ENCODE data around the gene C1orf210. TPM values are rescaled to one million over a fixed set of nuclear protein-coding genes. Genes with fewer than 3 reads are reported as not detected.

The C1orf210 gene
- total and polyA plus RNA-seq, 2 of the 13 experiments (the other 11 are each of a cell fraction or from before 2014, with no cell fraction given) = 0.49 to 5.1 TPM

DNA sequence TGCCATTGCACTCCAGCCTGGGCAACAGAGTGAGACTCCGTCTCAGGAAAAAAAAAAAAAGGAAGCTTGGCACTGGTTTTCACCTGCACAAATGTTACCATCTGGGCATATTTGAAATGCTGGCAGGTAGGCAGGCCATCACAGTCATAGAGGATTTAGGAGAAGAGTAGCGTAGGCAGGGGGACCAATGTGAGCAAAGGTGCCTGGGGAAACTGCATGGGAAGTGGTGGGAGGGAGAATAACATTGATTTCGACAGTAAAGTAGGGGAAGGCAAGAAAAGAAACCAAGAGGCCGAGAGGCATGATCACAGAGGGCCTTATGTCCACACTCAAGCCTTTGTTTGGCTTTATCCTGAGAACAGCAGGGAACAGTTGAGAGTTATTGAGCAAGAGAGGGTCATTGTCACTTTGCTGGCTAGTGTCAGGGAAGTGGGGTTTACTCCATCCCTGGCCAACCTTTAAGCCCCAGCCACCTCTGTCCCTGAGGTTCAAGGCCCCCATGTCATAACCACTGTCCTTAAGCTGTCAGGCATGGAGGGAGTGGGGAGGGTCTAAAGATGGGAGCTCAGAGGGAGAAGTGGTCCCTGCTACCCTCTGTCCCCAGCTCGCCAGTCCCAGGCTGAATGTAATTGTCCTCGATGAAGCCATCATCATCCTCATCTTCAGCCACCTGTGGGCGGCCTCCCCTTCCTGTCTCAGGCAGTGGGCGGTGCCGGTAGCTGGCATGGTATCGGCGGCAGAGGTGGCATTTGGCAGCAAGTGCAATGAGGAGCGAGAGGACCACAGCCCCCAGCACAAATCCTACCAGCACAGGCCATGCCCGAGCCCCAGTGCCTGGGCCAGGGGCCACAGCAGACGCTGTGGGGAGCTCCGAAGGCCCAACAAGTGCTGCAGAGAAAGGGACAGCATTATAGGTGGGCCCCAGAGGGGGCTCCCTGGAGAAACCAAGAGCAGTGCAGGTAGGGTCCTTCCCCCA, 2.9 kb downstream of the C1orf210 start (continued):
- TF ChIP-seq, protein P1, sequence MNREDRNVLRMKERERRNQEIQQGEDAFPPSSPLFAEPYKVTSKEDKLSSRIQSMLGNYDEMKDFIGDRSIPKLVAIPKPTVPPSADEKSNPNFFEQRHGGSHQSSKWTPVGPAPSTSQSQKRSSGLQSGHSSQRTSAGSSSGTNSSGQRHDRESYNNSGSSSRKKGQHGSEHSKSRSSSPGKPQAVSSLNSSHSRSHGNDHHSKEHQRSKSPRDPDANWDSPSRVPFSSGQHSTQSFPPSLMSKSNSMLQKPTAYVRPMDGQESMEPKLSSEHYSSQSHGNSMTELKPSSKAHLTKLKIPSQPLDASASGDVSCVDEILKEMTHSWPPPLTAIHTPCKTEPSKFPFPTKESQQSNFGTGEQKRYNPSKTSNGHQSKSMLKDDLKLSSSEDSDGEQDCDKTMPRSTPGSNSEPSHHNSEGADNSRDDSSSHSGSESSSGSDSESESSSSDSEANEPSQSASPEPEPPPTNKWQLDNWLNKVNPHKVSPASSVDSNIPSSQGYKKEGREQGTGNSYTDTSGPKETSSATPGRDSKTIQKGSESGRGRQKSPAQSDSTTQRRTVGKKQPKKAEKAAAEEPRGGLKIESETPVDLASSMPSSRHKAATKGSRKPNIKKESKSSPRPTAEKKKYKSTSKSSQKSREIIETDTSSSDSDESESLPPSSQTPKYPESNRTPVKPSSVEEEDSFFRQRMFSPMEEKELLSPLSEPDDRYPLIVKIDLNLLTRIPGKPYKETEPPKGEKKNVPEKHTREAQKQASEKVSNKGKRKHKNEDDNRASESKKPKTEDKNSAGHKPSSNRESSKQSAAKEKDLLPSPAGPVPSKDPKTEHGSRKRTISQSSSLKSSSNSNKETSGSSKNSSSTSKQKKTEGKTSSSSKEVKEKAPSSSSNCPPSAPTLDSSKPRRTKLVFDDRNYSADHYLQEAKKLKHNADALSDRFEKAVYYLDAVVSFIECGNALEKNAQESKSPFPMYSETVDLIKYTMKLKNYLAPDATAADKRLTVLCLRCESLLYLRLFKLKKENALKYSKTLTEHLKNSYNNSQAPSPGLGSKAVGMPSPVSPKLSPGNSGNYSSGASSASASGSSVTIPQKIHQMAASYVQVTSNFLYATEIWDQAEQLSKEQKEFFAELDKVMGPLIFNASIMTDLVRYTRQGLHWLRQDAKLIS (CRISPR knock-in tag; IDR thresholded peaks at IDR 0.05) = no peak
- TF ChIP-seq ZNF83 (CRISPR knock-in tag; IDR thresholded peaks at IDR 0.05; ENCODE audit: borderline replicate concordance) (no peak), ZNF616 (CRISPR knock-in tag; IDR thresholded peaks at IDR 0.05; ENCODE audit: low read depth) (no peak), ZNF331 (CRISPR knock-in tag; IDR thresholded peaks at IDR 0.05) (peak; percentile 82), HNRNPUL1 (IDR thresholded peaks at IDR 0.05; ENCODE audit: low read depth, low read length) (no peak), ZNF33A (CRISPR knock-in tag; IDR thresholded peaks at IDR 0.05; ENCODE audit: borderline replicate concordance) (no peak), ZBTB42 (CRISPR knock-in tag; IDR thresholded peaks at IDR 0.05) (no peak), PHF21A (CRISPR knock-in tag; IDR thresholded peaks at IDR 0.05) (peak; percentile 82), ZNF484 (CRISPR knock-in tag; IDR thresholded peaks at IDR 0.05; ENCODE audit: borderline replicate concordance, low read depth) (no peak), NFKBIZ (CRISPR knock-in tag; IDR thresholded peaks at IDR 0.05) (peak; percentile 27; the same call in 1 of the 2 replicates)
- TF ChIP-seq, protein P2, sequence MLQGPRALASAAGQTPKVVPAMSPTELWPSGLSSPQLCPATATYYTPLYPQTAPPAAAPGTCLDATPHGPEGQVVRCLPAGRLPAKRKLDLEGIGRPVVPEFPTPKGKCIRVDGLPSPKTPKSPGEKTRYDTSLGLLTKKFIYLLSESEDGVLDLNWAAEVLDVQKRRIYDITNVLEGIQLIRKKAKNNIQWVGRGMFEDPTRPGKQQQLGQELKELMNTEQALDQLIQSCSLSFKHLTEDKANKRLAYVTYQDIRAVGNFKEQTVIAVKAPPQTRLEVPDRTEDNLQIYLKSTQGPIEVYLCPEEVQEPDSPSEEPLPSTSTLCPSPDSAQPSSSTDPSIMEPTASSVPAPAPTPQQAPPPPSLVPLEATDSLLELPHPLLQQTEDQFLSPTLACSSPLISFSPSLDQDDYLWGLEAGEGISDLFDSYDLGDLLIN (CRISPR knock-in tag; IDR thresholded peaks at IDR 0.05; ENCODE audit: borderline replicate concordance) = no peak
- TF ChIP-seq, protein P3, sequence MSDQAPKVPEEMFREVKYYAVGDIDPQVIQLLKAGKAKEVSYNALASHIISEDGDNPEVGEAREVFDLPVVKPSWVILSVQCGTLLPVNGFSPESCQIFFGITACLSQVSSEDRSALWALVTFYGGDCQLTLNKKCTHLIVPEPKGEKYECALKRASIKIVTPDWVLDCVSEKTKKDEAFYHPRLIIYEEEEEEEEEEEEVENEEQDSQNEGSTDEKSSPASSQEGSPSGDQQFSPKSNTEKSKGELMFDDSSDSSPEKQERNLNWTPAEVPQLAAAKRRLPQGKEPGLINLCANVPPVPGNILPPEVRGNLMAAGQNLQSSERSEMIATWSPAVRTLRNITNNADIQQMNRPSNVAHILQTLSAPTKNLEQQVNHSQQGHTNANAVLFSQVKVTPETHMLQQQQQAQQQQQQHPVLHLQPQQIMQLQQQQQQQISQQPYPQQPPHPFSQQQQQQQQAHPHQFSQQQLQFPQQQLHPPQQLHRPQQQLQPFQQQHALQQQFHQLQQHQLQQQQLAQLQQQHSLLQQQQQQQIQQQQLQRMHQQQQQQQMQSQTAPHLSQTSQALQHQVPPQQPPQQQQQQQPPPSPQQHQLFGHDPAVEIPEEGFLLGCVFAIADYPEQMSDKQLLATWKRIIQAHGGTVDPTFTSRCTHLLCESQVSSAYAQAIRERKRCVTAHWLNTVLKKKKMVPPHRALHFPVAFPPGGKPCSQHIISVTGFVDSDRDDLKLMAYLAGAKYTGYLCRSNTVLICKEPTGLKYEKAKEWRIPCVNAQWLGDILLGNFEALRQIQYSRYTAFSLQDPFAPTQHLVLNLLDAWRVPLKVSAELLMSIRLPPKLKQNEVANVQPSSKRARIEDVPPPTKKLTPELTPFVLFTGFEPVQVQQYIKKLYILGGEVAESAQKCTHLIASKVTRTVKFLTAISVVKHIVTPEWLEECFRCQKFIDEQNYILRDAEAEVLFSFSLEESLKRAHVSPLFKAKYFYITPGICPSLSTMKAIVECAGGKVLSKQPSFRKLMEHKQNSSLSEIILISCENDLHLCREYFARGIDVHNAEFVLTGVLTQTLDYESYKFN (CRISPR knock-in tag; conservative IDR thresholded peaks at IDR 0.05) = peak; percentile 72
- TF ChIP-seq, protein P4, sequence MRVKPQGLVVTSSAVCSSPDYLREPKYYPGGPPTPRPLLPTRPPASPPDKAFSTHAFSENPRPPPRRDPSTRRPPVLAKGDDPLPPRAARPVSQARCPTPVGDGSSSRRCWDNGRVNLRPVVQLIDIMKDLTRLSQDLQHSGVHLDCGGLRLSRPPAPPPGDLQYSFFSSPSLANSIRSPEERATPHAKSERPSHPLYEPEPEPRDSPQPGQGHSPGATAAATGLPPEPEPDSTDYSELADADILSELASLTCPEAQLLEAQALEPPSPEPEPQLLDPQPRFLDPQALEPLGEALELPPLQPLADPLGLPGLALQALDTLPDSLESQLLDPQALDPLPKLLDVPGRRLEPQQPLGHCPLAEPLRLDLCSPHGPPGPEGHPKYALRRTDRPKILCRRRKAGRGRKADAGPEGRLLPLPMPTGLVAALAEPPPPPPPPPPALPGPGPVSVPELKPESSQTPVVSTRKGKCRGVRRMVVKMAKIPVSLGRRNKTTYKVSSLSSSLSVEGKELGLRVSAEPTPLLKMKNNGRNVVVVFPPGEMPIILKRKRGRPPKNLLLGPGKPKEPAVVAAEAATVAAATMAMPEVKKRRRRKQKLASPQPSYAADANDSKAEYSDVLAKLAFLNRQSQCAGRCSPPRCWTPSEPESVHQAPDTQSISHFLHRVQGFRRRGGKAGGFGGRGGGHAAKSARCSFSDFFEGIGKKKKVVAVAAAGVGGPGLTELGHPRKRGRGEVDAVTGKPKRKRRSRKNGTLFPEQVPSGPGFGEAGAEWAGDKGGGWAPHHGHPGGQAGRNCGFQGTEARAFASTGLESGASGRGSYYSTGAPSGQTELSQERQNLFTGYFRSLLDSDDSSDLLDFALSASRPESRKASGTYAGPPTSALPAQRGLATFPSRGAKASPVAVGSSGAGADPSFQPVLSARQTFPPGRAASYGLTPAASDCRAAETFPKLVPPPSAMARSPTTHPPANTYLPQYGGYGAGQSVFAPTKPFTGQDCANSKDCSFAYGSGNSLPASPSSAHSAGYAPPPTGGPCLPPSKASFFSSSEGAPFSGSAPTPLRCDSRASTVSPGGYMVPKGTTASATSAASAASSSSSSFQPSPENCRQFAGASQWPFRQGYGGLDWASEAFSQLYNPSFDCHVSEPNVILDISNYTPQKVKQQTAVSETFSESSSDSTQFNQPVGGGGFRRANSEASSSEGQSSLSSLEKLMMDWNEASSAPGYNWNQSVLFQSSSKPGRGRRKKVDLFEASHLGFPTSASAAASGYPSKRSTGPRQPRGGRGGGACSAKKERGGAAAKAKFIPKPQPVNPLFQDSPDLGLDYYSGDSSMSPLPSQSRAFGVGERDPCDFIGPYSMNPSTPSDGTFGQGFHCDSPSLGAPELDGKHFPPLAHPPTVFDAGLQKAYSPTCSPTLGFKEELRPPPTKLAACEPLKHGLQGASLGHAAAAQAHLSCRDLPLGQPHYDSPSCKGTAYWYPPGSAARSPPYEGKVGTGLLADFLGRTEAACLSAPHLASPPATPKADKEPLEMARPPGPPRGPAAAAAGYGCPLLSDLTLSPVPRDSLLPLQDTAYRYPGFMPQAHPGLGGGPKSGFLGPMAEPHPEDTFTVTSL (CRISPR knock-in tag; IDR thresholded peaks at IDR 0.05; ENCODE audit: borderline replicate concordance) = peak; percentile 59; the same call in 1 of the 2 replicates
